Measurements from ENCODE around the gene LRP5. TPM values are rescaled to one million over a fixed set of nuclear protein-coding genes. Genes with fewer than 3 reads are reported as not detected.

The LRP5 gene
- total RNA-seq, 2 donors from 2014 or later: 48.3 to 57.1 TPM

- Histone ChIP-seq H3K36me3 (peaks cover 1 to 8% of the 10 kb centered on the region in 2 donors), H3K9me3 (no peaks in the 10 kb centered on the region), H3K4me3 (no peak overlapping the region), H3K4me1 (replicated peaks) (peaks cover 9% of the 10 kb centered on the region), H3K27ac (no peak overlapping the region), H3K27me3 (replicated peaks; ENCODE audit: insufficient read depth) (no peaks in the 10 kb centered on the region)
- DNase-seq (ENCODE audit: low spot score): no peak
- TF ChIP-seq CTCF (IDR thresholded peaks at IDR 0.05) (no peak), POLR2AphosphoS5 (IDR thresholded peaks at IDR 0.05) (no peak), POLR2A (IDR thresholded peaks at IDR 0.05) (no peak)
- WGBS: 89% methylated on average over 29 of the region's 30 CpGs
- intact Hi-C loops (cut with DNase I): no loop called here
Measured at GRCh38 chr11:68409748-68410344, 97.5 kb downstream of the LRP5 start.

DNA sequence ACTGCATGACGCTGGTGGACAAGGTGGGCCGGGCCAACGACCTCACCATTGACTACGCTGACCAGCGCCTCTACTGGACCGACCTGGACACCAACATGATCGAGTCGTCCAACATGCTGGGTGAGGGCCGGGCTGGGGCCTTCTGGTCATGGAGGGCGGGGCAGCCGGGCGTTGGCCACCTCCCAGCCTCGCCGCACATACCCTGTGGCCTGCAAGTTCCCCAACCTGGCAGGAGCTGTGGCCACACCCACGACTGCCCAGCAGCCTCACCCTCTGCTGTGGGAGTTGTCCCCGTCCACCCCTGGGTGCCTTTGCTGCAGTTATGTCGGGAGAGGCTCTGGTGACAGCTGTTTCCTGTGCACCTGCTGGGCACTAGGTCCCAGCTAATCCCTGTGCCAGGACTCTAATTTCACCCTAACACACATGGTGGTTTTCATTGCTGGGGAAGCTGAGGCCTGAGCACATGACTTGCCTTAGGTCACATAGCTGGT is 99.2 kb downstream of the LRP5 start:
- intact Hi-C loops (cut with DNase I): no loop called here
- Histone ChIP-seq H3K27ac (no peak overlapping the region), H3K9me3 (no peaks in the 10 kb centered on the region), H3K27me3 (replicated peaks; ENCODE audit: insufficient read depth) (no peaks in the 10 kb centered on the region), H3K4me1 (replicated peaks) (peaks cover under 1% of the 10 kb centered on the region), H3K36me3 (peaks cover 2 to 8% of the 10 kb centered on the region in 2 donors), H3K4me3 (no peak overlapping the region)
- WGBS: 90% methylated on average over 17 of the region's 17 CpGs
- TF ChIP-seq POLR2A (IDR thresholded peaks at IDR 0.05) (no peak), CTCF (IDR thresholded peaks at IDR 0.05) (no peak), POLR2AphosphoS5 (IDR thresholded peaks at IDR 0.05) (no peak)
- DNase-seq (ENCODE audit: low spot score): no peak

DNA sequence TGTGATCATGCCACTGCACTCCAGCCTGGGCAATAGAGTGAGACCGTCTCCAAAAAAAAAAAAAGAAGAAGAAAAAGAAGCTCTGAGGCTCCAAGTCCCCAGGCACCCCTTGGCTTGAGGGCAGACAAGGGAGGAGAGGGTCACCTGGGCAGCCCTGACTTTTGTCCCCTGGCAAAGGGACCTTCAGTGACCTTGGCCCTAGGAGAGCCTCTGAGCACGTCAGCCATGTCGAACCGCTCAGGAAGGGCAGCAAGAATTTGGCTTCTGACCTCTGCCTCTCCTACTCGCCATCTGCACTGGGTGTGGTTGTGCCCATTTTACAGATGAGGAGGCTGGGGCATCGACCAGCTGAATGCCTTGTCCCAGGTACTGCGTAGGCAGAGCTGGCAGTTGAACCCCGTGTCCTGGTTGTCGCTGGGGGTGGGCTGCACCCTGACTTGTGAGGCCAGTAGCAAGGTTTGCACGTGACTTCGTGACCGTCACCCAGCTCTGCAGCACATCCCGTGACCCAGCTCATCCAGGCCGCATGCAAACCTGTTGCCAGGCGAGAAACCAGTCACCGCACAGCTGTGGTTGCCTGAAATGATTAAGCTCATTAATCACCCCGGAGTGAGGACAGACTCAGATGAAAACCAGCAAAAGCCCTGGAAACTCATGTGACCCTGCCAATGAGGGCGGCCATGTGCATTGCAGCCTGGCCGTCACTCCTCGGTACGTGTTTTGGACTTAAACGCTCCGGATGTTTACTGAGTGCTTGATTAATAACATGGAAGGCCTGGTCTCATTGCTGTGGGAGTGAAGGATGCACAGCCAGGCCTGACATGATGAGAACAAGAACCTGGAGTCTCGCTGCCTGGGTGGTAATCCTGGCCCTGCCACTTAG is 100.4 kb downstream of the LRP5 start:
- Histone ChIP-seq H3K9me3 (no peaks in the 10 kb centered on the region), H3K4me1 (replicated peaks) (no peaks in the 10 kb centered on the region), H3K36me3 (peaks cover 2 to 8% of the 10 kb centered on the region in 2 donors), H3K27ac (no peak overlapping the region), H3K27me3 (replicated peaks; ENCODE audit: insufficient read depth) (no peaks in the 10 kb centered on the region), H3K4me3 (no peak overlapping the region)
- 90% methylated on average over 24 of the region's 24 CpGs for WGBS
- no peak for DNase-seq (ENCODE audit: low spot score)
- intact Hi-C loops (cut with DNase I): no loop called here
- TF ChIP-seq POLR2AphosphoS5 (IDR thresholded peaks at IDR 0.05): no peak
- no peak for TF ChIP-seq CTCF (IDR thresholded peaks at IDR 0.05)
- no peak for TF ChIP-seq POLR2A (IDR thresholded peaks at IDR 0.05)

- Histone ChIP-seq H3K4me3 (no peak overlapping the region), H3K27me3 (replicated peaks; ENCODE audit: insufficient read depth) (no peaks in the 10 kb centered on the region), H3K36me3 (peaks cover 2 to 8% of the 10 kb centered on the region in 2 donors), H3K27ac (no peak overlapping the region), H3K4me1 (replicated peaks) (no peaks in the 10 kb centered on the region), H3K9me3 (no peaks in the 10 kb centered on the region)
- intact Hi-C loops (cut with DNase I): no loop called here
- DNase-seq (ENCODE audit: low spot score): no peak
- no peak for TF ChIP-seq POLR2AphosphoS5 (IDR thresholded peaks at IDR 0.05)
- no peak for TF ChIP-seq POLR2A (IDR thresholded peaks at IDR 0.05)
- TF ChIP-seq CTCF (IDR thresholded peaks at IDR 0.05): no peak
- WGBS: 90% methylated on average over 27 of the region's 27 CpGs
Measured at GRCh38 chr11:68413591-68413999, 101.2 kb downstream of the LRP5 start.
